ENCODE data around the gene RANBP17. TPM values are rescaled to one million over a fixed set of nuclear protein-coding genes. Genes with fewer than 3 reads are reported as not detected.
"Not testable (repeated sequence)": the region's sequence is repeated elsewhere in the genome, so short reads cannot be mapped to it uniquely, and the experiment has no call there.

RANBP17 gene
- total RNA-seq (2014; rRNA removed; shearing (Covaris generic)) = 17.8 and 18.0 TPM in 2 replicates
- 6.6 and 12.9 TPM in 2 replicates for polyA plus RNA-seq (2015; cell fraction: cytosol; rRNA removed)
- 58.9 and 78.3 TPM in 2 replicates for polyA plus RNA-seq (2015; cell fraction: nucleus; rRNA removed)

GRCh38 chr5:170861917-170862766 lies at the start of gene RANBP17:
Gene RANBP17 (plus strand): TSS chr5:170862018.
- peak; percentile 77 for DNase-seq (ENCODE audit: low read depth, low spot score)
- in situ Hi-C loops (cut with HindIII; ENCODE audit: low pct_unique_long_range_greater_than_20kb, low sequenced_read_pairs) = no loop called here

- no peak for DNase-seq (ENCODE audit: low read depth, low spot score)
- in situ Hi-C loops (cut with HindIII; ENCODE audit: low pct_unique_long_range_greater_than_20kb, low sequenced_read_pairs) = no loop called here
Observed at GRCh38 chr5:170813231-170813630, 48.6 kb upstream of the RANBP17 start.

GRCh38 chr5:170817195-170817594 lies 44.6 kb upstream of the RANBP17 start:
- DNase-seq (ENCODE audit: low read depth, low spot score) = no peak
- in situ Hi-C loops (cut with HindIII; ENCODE audit: low pct_unique_long_range_greater_than_20kb, low sequenced_read_pairs) = no loop called here

GRCh38 chr5:170818232-170818631 lies 43.6 kb upstream of the RANBP17 start:
- in situ Hi-C loops (cut with HindIII; ENCODE audit: low pct_unique_long_range_greater_than_20kb, low sequenced_read_pairs) = no loop called here
- DNase-seq (ENCODE audit: low read depth, low spot score) = no peak

GRCh38 chr5:170819824-170820223 lies 42.0 kb upstream of the RANBP17 start:
- in situ Hi-C loops (cut with HindIII; ENCODE audit: low pct_unique_long_range_greater_than_20kb, low sequenced_read_pairs) = no loop called here
- no peak for DNase-seq (ENCODE audit: low read depth, low spot score)

- in situ Hi-C loops (cut with HindIII; ENCODE audit: low pct_unique_long_range_greater_than_20kb, low sequenced_read_pairs) = no loop called here
- no peak for DNase-seq (ENCODE audit: low read depth, low spot score)
Observed at GRCh38 chr5:170821257-170821800, 40.5 kb upstream of the RANBP17 start.

GRCh38 chr5:170826117-170826516 lies 35.7 kb upstream of the RANBP17 start:
- in situ Hi-C loops (cut with HindIII; ENCODE audit: low pct_unique_long_range_greater_than_20kb, low sequenced_read_pairs) = no loop called here
- no peak for DNase-seq (ENCODE audit: low read depth, low spot score)

- peak; percentile 40 for DNase-seq (ENCODE audit: low read depth, low spot score)
- in situ Hi-C loops (cut with HindIII; ENCODE audit: low pct_unique_long_range_greater_than_20kb, low sequenced_read_pairs) = no loop called here
Observed at GRCh38 chr5:170832241-170832640, 29.6 kb upstream of the RANBP17 start.

GRCh38 chr5:170833981-170834380 lies 27.8 kb upstream of the RANBP17 start:
- DNase-seq (ENCODE audit: low read depth, low spot score); in situ Hi-C loops (cut with HindIII; ENCODE audit: low pct_unique_long_range_greater_than_20kb, low sequenced_read_pairs): not testable (repeated sequence)

- DNase-seq (ENCODE audit: low read depth, low spot score) = no peak
- in situ Hi-C loops (cut with HindIII; ENCODE audit: low pct_unique_long_range_greater_than_20kb, low sequenced_read_pairs) = no loop called here
Observed at GRCh38 chr5:170836226-170836625, 25.6 kb upstream of the RANBP17 start.

- in situ Hi-C loops (cut with HindIII; ENCODE audit: low pct_unique_long_range_greater_than_20kb, low sequenced_read_pairs) = no loop called here
- DNase-seq (ENCODE audit: low read depth, low spot score) = no peak
Observed at GRCh38 chr5:170843870-170844269, 17.9 kb upstream of the RANBP17 start.

GRCh38 chr5:170844651-170845050 lies 17.2 kb upstream of the RANBP17 start:
- in situ Hi-C loops (cut with HindIII; ENCODE audit: low pct_unique_long_range_greater_than_20kb, low sequenced_read_pairs) = no loop called here
- no peak for DNase-seq (ENCODE audit: low read depth, low spot score)

GRCh38 chr5:170846416-170846815 lies 15.4 kb upstream of the RANBP17 start:
- in situ Hi-C loops (cut with HindIII; ENCODE audit: low pct_unique_long_range_greater_than_20kb, low sequenced_read_pairs) = no loop called here
- peak; percentile 96 for DNase-seq (ENCODE audit: low read depth, low spot score)

GRCh38 chr5:170846846-170847245 lies 15.0 kb upstream of the RANBP17 start:
- in situ Hi-C loops (cut with HindIII; ENCODE audit: low pct_unique_long_range_greater_than_20kb, low sequenced_read_pairs) = no loop called here

GRCh38 chr5:170848033-170848432 lies 13.8 kb upstream of the RANBP17 start:
- in situ Hi-C loops (cut with HindIII; ENCODE audit: low pct_unique_long_range_greater_than_20kb, low sequenced_read_pairs) = no loop called here
- DNase-seq (ENCODE audit: low read depth, low spot score) = no peak

More at GRCh38 chr5:170846846-170847245, 15.0 kb upstream of the RANBP17 start:
- no peak for DNase-seq (ENCODE audit: low read depth, low spot score)

GRCh38 chr5:170849374-170849773 lies 12.4 kb upstream of the RANBP17 start:
- peak; percentile 32 for DNase-seq (ENCODE audit: low read depth, low spot score)
- in situ Hi-C loops (cut with HindIII; ENCODE audit: low pct_unique_long_range_greater_than_20kb, low sequenced_read_pairs) = no loop called here

GRCh38 chr5:170854566-170854965 lies 7.3 kb upstream of the RANBP17 start:
- DNase-seq (ENCODE audit: low read depth, low spot score) = no peak
- in situ Hi-C loops (cut with HindIII; ENCODE audit: low pct_unique_long_range_greater_than_20kb, low sequenced_read_pairs) = no loop called here

GRCh38 chr5:170857066-170857465 lies 4.8 kb upstream of the RANBP17 start:
- DNase-seq (ENCODE audit: low read depth, low spot score) = no peak
- in situ Hi-C loops (cut with HindIII; ENCODE audit: low pct_unique_long_range_greater_than_20kb, low sequenced_read_pairs) = no loop called here

GRCh38 chr5:170860415-170860814 lies 1.4 kb upstream of the RANBP17 start:
- in situ Hi-C loops (cut with HindIII; ENCODE audit: low pct_unique_long_range_greater_than_20kb, low sequenced_read_pairs) = no loop called here
- DNase-seq (ENCODE audit: low read depth, low spot score) = no peak
